Stimulated activated CD8-positive, alpha-beta memory T cell treated with anti-CD3 and anti-CD28 coated beads, Interleukin-7, amount 100 ng/mL, for 24 hours (primary cell): Measurements from ENCODE around the gene ZNF568.

ENCODE experiments used
- DNase-seq: peaks from one replicate; pipeline ENCODE4 v3.0.0-alpha.2; 2020; ENCODE audit warnings: low read depth

ZNF568 gene

DNA sequence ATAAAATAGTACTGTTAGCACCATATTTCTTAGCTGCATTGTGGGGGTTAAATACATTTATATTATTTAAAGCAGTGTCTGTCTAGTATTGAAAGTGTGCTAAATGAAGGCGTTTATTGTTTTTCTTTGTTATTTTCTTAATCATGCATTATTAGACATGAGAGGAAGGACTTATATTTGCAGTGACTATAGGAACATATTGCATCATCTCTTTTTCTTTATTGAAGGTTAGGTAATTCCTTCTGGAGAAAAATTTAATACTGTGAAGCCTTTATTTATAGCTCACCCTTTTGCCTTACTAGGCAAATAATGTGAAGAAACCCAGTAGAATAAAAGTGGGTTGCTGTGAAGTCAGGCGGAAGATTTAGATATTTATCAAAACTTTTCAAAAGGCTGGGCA lies 83.2 kb downstream of the ZNF568 start:
- DNase-seq: no peak

DNA sequence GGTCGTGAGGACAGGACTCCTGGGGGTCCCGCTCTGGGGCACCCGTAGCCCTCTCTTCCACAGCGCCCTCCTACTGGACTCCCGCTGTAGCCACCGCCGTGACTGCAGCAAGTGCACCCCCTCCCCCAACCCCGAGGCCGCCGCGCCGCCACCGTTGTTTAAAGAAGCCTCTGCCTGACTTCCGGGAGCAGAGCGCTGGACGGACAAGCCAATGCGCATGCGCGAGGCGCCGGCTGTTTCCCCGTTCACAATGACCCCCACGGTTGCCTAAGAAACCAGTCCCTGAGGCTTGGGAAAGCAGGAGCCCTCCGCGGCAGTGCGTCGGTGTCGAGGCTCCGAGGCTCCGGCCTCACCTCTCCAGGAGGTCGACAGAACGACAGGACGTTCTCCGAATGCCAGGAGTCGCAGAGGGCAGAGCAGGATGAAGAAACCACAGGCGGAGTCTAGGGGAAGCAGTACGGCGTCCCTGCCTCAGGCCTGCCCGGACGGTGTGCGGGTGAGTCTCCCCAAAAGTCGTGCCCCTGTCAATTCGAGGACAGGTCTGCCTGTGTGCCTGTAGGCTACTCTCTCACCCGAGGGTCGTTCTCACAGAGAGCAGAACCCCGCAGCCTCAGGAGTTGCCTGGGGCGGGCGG lies 91.6 kb downstream of the ZNF568 start:
- peak; percentile 9 for DNase-seq

DNA sequence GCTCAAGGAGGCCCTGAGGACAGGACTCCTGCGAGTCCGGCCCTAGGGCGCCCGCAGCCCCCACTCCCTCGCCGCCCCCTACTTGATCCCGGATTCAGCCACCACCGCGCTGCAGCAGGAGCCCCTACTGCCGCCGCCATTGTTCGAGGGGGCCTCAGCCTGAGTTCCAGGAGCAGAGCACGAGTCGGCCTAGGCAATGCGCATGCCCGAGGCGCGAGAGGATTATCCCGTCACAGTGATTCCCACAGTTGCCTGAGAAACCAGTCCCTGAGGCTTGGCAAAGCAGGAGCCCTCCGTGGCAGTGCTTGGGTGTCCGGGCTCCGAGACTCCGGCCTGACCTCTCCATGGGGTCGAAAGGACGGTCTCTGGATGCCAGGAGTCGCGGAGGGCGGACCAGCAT lies 93.7 kb downstream of the ZNF568 start:
- no peak for DNase-seq

DNA sequence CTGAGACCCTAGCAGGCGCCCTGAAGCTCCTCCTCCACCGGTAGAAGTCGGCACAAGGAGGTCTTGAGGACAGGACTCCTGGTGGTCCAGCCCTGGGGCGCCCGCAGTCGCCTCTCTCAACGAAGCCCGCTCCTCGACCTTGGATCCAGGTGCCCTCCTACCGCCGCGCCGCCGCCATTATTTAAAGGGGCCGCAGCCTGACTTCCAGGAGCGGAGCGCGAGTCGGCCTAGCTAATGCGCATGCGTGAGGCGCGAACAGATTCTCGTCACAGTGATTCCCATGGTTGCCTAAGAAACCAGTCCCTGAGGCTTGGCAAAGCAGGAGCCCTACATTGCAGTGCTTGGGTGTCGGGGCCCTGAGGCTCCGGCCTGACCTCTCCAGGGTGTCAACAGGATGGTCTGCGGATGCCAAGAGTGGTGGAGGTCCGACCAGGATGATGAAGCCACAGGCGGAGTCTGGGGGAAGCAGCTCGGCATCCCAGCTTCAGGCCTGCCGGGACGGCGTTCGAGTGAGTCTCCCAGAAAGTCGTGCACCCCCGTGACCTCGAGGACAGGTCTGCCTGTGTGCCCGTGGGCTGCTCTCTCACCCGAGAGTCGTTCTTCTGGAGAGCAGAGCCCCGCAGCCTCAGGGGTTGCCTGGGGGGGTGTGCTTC lies 96.1 kb downstream of the ZNF568 start:
- DNase-seq: no peak

DNA sequence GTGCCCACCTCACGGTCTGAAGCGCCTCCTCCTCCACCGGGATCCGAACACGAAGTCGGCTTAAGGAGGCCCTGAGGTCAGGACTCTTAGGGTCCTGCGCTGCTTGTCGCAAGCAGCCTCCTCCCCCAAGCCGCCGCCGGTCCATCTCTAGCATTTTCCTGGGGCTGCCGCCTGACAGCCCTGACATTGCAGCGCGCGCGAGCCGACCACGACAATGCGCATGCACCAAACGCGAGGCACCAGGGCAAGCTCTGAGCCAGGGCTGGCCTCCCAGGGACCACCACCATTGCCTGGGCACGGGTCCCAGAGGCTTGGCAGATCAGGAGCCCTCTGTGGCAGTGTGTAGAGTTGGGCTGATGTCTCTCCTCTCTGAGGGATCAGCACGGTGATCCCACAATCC lies 98.3 kb downstream of the ZNF568 start:
- DNase-seq: no peak

- no peak for DNase-seq
These were observed 129.0 kb downstream of the ZNF568 start for GRCh38 chr19:37045140-37045539.
